Breast epithelium (tissue), 3 donors: ENCODE results near the gene SUN3.

Experiments used
- POLR2A ChIP-seq: fragments of 450-650 bp; IDR thresholded peaks from one replicate; pipeline ENCODE4 v1.6.1; 2016; ENCODE audit warnings: antibody characterized with exemption, mild to moderate bottlenecking, moderate library complexity
- POLR2AphosphoS5 ChIP-seq, 3 donors: sonication (generic); formaldehyde crosslinking; IDR thresholded peaks; one replicate each; pipeline ENCODE4 v1.6.1; 2017; ENCODE audit warnings: antibody characterized with exemption in 3 of 3

- TF ChIP-seq POLR2AphosphoS5 (IDR thresholded peaks at IDR 0.05) (no peak), POLR2A (no peak)
These were observed 75.1 kb downstream of the SUN3 start for GRCh38 chr7:47953822-47954221.
